Coronary artery (tissue), 2 donors: Measurements from ENCODE around the gene IGF1R.

Experiments
- DNase-seq: peaks from one replicate; pipeline ENCODE4 v3.0.0-alpha.2; 2017; ENCODE audit warnings: low spot score
- H3K27ac ChIP-seq, 2 donors: fragments of 200-600 bp; sonication (generic); one replicate each; pipeline ENCODE4 v1.5.1; 2016 to 2019
- H3K4me3 ChIP-seq: fragments of 200-600 bp; sonication (generic); 2 replicates; pipeline ENCODE4 v1.5.1; 2016; ENCODE audit warnings: mild to moderate bottlenecking, moderate library complexity
- TF ChIP-seq, protein P1 (sequence below): fragments of 200-600 bp; sonication (generic); IDR thresholded peaks from one replicate; pipeline ENCODE4 v1.5.1; 2019; ENCODE audit warnings: antibody characterized with exemption

IGF1R gene

DNA sequence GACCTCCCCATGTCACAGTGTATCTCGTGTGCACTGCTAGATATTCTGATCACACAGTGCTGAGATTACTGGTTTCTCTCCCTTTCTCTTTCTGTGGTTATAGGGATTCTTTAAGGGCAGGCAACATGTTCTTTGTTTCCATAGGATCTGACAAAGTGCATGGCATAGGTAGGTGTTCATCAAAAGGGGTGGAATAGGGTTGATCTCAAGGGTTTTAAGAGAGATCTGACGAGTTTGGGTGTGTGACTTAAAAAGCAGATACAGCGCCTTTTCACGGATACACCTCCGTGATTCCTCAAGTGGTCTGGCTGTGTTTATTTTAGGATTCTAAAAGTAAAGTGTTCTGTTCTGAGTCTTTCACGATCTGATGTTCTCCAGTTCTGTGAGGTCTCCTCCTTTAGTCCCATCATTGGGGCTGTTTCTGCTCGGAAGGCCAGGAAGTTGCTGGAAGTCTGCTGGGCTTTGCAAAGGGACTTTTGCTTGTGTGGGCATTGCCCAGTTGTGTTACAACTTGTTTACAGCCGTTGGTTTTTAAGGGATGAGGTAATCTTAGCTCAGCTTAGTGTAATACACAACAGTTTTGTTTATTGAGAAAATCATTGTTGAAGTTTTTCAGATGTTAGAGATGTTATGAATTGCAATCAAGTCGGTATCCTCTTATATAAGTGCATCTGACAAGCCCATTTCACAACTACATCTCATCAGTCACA lies 34.8 kb downstream of the IGF1R start:
- TF ChIP-seq, protein P1, sequence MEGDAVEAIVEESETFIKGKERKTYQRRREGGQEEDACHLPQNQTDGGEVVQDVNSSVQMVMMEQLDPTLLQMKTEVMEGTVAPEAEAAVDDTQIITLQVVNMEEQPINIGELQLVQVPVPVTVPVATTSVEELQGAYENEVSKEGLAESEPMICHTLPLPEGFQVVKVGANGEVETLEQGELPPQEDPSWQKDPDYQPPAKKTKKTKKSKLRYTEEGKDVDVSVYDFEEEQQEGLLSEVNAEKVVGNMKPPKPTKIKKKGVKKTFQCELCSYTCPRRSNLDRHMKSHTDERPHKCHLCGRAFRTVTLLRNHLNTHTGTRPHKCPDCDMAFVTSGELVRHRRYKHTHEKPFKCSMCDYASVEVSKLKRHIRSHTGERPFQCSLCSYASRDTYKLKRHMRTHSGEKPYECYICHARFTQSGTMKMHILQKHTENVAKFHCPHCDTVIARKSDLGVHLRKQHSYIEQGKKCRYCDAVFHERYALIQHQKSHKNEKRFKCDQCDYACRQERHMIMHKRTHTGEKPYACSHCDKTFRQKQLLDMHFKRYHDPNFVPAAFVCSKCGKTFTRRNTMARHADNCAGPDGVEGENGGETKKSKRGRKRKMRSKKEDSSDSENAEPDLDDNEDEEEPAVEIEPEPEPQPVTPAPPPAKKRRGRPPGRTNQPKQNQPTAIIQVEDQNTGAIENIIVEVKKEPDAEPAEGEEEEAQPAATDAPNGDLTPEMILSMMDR: no peak
- Histone ChIP-seq H3K27ac (peak overlapping the region; percentile 23 to 34), H3K4me3 (no peak overlapping the region)
- DNase-seq: no peak

DNA sequence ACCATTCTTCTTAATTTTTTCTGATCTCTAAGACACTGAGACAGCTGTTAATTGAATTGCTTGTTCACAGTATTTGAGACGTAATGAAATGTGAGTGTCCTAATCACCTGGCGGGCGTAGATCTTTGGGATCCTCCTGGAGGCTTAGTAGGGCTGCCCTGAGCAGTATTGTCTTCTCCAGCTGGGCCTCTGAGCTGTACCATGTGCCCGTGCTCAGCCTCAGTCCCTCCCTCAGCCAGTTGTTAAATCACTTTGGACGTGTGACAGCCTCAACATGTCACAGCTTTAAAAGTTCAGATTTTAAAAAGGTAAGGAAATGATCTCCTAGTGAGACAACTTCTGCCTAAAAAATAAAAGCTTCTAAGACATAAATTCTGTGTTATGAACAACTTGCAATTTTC lies 35.5 kb downstream of the IGF1R start:
- no peak for DNase-seq
- peak overlapping the region; percentile 23 to 34 for H3K27ac ChIP-seq
- no peak overlapping the region for H3K4me3 ChIP-seq
- TF ChIP-seq, protein P1: no peak

DNA sequence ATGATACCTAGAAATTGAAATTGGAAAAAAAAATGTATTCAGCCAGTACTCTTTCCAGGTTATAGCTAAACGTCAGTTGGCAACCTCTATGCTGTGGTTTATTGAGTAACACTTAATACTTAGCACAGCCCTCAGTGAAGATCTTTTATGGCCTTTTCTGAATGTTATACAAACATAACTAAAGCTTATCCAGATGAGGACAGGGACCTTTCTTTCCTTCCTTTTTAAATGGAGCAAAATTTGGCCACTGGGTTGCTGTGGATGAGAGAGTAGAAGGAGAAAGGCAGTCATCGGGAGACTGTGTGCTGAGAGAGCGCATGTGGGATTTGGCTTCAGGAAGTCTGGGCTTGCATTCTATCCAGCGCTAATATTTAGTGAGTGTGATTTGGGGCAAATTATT lies 36.1 kb downstream of the IGF1R start:
- Histone ChIP-seq H3K27ac (peak overlapping the region in 1 of 2 donors; percentile 31), H3K4me3 (no peak overlapping the region)
- no peak for DNase-seq
- TF ChIP-seq, protein P1: no peak

DNA sequence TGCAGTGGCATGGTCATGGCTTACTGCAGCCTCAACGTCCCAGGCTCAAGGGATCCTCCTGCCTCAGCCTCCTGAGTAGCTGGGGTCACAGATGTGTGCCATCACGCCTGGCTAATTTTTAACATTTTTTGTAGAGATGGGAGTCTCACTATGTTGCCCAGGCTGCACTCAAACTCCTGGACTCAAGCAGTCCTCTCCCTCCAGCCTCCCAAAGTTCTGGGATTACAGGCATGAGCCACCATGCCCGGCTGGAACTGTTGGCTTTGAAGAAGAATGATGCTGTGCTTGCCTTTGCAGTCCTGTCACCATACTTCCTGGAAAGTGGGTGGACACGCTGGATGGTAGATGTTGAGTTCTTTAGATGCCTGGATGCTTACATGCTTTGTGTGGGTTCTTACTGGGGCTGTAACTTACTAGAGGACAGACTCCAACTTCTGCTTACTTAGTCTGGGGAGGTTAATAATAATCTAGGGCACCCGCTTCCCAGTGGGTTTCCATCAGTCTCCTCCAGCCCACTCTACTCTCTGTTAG lies 36.7 kb downstream of the IGF1R start:
- TF ChIP-seq, protein P1: no peak
- Histone ChIP-seq H3K4me3 (no peak overlapping the region), H3K27ac (peak overlapping the region in 1 of 2 donors; percentile 7)
- no peak for DNase-seq

DNA sequence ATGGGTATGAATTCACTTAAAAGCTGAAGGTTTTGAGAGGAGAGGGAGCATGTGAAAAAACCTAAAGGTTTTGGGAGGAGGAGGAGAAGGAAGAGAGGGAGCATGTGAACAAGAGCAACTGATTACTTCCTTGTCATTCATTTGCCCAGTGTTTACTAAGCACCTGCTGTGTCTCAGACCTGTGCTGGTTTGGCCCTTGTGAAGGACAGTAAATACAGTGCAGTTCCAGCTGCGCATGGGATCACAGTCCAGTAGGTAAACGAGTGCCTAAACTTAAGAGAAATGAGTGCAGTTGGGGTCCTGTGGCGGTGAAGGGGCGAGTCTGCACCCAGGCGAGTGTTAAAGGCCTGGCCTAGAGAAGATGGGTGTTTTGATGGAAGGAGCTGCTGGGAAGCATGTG lies 38.6 kb downstream of the IGF1R start:
- TF ChIP-seq, protein P1: no peak
- DNase-seq: no peak
- no peak overlapping the region for H3K4me3 ChIP-seq
- H3K27ac ChIP-seq: no peak overlapping the region

DNA sequence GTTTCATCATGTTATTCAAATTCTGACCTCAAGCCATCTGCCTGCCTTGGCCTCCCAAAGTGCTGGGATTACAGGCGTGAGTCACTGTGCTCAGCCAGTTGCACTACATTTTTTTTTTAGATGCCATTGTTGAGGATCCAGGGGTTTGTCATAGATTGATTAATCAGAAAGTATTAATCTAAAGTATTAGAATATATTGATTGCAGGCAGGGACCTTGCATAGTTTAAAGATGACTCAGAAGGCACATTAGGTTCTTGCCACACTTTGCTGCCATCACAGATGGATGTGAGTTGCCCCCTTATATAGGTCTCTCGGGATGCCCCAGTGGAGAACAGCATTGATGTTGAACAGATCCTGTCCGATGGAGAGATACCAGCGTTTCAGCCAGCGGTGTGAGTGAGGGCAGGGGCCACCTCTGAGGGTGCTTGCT lies 41.1 kb downstream of the IGF1R start:
- DNase-seq: no peak
- TF ChIP-seq, protein P1: no peak
- Histone ChIP-seq H3K4me3 (no peak overlapping the region), H3K27ac (no peak overlapping the region)
